Spleen (tissue), 7 donors: ENCODE data around the gene ECM1.

Source experiments
- CTCF ChIP-seq, 11 experiments: fragments of 200-600 bp in 7 of 11; fragments of 450-650 bp in 4 of 11; sonication (generic) in 4 of 11; IDR thresholded peaks in 8 of 11; conservative IDR thresholded peaks in 3 of 11; 1 replicate in 7 of 11; 2 replicates in 4 of 11; pipeline versions ENCODE4 v1.4.0 to v1.8.0; 2016 to 2021; ENCODE audit warnings: antibody characterized with exemption in 11 of 11, inconsistent platforms in 4 of 11, mild to moderate bottlenecking in 1 of 11
- POLR2A ChIP-seq, 3 donors: fragments of 450-650 bp; IDR thresholded peaks; one replicate each; pipeline ENCODE4 v1.5.1; 2017; ENCODE audit warnings: antibody characterized with exemption in 3 of 3, mild to moderate bottlenecking in 1 of 3
- donor health status: DM: no; HTN: no; CAD: no; lungs with moderate emphysema.
- donor health status: DM: no; HTN: no; CAD: no.
- donor health status: DM: no; HTN: no; CAD: no.

- TF ChIP-seq CTCF (IDR thresholded peaks at IDR 0.05 in 8 of 11, conservative IDR thresholded peaks at IDR 0.05 in 3 of 11) (no peak), POLR2A (IDR thresholded peaks at IDR 0.05) (no peak)
Measured at GRCh38 chr1:150514260-150514659, 6.4 kb downstream of the ECM1 start.
